ENCODE data around the gene IDE. TPM values are rescaled to one million over a fixed set of nuclear protein-coding genes. Genes with fewer than 3 reads are reported as not detected.
"Not testable (repeated sequence)": the region's sequence is repeated elsewhere in the genome, so short reads cannot be mapped to it uniquely, and the experiment has no call there.

The IDE gene
- total and polyA plus RNA-seq, 2 donors (not counting 1 experiment from before 2014, with no cell fraction given), result 7.7 to 40.9 TPM

- intact Hi-C loops (cut with micrococcal nuclease), result no loop called here
- no peaks in the 10 kb centered on the region for H3K4me1 ChIP-seq (ENCODE audit: control insufficient read depth in 2 of 2, insufficient read depth in 2 of 2, low read length in 2 of 2)
- no peaks in the 10 kb centered on the region for H3K9me3 Mint-ChIP-seq (ENCODE audit: insufficient read depth)
- H3K27ac ChIP-seq (ENCODE audit: low read length in 2 of 2), result no peak overlapping the region
- DNase-seq, result no peak
- H4K20me1 ChIP-seq (ENCODE audit: control insufficient read depth, insufficient read depth, low read length, poor library complexity, severe bottlenecking), result no peaks in the 10 kb centered on the region
- CTCF ChIA-PET, result interaction anchor here (1.5 kb wide), 1 partner anchor 451 kb away, joined by 3 read pairs; no protein-coding TSS in a partner anchor
- H2AFZ ChIP-seq (ENCODE audit: insufficient read depth, low read depth, low read length, poor library complexity, severe bottlenecking), result no peak overlapping the region
- no peak overlapping the region for H3K9ac ChIP-seq (ENCODE audit: low read length)
- TF ChIP-seq, protein P1, sequence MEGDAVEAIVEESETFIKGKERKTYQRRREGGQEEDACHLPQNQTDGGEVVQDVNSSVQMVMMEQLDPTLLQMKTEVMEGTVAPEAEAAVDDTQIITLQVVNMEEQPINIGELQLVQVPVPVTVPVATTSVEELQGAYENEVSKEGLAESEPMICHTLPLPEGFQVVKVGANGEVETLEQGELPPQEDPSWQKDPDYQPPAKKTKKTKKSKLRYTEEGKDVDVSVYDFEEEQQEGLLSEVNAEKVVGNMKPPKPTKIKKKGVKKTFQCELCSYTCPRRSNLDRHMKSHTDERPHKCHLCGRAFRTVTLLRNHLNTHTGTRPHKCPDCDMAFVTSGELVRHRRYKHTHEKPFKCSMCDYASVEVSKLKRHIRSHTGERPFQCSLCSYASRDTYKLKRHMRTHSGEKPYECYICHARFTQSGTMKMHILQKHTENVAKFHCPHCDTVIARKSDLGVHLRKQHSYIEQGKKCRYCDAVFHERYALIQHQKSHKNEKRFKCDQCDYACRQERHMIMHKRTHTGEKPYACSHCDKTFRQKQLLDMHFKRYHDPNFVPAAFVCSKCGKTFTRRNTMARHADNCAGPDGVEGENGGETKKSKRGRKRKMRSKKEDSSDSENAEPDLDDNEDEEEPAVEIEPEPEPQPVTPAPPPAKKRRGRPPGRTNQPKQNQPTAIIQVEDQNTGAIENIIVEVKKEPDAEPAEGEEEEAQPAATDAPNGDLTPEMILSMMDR (IDR thresholded peaks at IDR 0.05), result no peak
- no peak for TF ChIP-seq EZH2 (IDR thresholded peaks at IDR 0.05; ENCODE audit: borderline replicate concordance, insufficient read depth, low read depth, low read length, poor library complexity, severe bottlenecking)
- no peaks in the 10 kb centered on the region for H3K4me1 Mint-ChIP-seq
- H3K79me2 ChIP-seq (ENCODE audit: control insufficient read depth, insufficient read depth, low read length), result no peaks in the 10 kb centered on the region
- no CpG with 5 or more reads among the region's 5 CpGs for WGBS (ENCODE audit: insufficient coverage)
- no peaks in the 10 kb centered on the region for H3K27me3 ChIP-seq (replicated peaks in 1 of 4; ENCODE audit: control extremely low read depth in 1 of 4, control insufficient read depth in 3 of 4, insufficient read depth in 4 of 4, low read length in 3 of 4)
- POLR2A ChIA-PET, result no interaction called here
- no peaks in the 10 kb centered on the region for H3K27me3 Mint-ChIP-seq
- H3K4me3 ChIP-seq (ENCODE audit: control extremely low read depth in 1 of 5, extremely low read depth in 1 of 5, insufficient read depth in 1 of 5, low read depth in 2 of 5, low read length in 4 of 5), result no peak overlapping the region
- H3K9me3 ChIP-seq (ENCODE audit: control extremely low read depth in 1 of 3, control insufficient read depth in 2 of 3, insufficient read depth in 1 of 3, low read length in 2 of 3), result no peaks in the 10 kb centered on the region
- H3K4me2 ChIP-seq (replicated peaks; ENCODE audit: low read depth, low read length, poor library complexity, severe bottlenecking), result no peak overlapping the region
- no peak for ATAC-seq (ENCODE audit: low read depth)
- peaks cover 20 to 47% of the 10 kb centered on the region in 2 experiments for H3K36me3 ChIP-seq (replicated peaks in 1 of 2; ENCODE audit: control extremely low read depth in 1 of 2, control insufficient read depth in 1 of 2, extremely low read depth in 1 of 2, insufficient read depth in 2 of 2, low read length in 1 of 2)
- no peak overlapping the region for H3K27ac Mint-ChIP-seq
- no peak overlapping the region for H3K4me3 Mint-ChIP-seq
Observed at GRCh38 chr10:92463582-92463981, 110.3 kb downstream of the IDE start.

GRCh38 chr10:92454955-92455354 is 118.9 kb downstream of the IDE start:
- H3K4me3 ChIP-seq (ENCODE audit: control extremely low read depth in 1 of 5, extremely low read depth in 1 of 5, insufficient read depth in 1 of 5, low read depth in 2 of 5, low read length in 4 of 5); H3K4me3 Mint-ChIP-seq; H3K27me3 ChIP-seq (replicated peaks in 1 of 4; ENCODE audit: control extremely low read depth in 1 of 4, control insufficient read depth in 3 of 4, insufficient read depth in 4 of 4, low read length in 3 of 4); H3K4me2 ChIP-seq (replicated peaks; ENCODE audit: low read depth, low read length, poor library complexity, severe bottlenecking); H3K4me1 ChIP-seq (ENCODE audit: control insufficient read depth in 2 of 2, insufficient read depth in 2 of 2, low read length in 2 of 2); ATAC-seq (ENCODE audit: low read depth); H4K20me1 ChIP-seq (ENCODE audit: control insufficient read depth, insufficient read depth, low read length, poor library complexity, severe bottlenecking); H3K79me2 ChIP-seq (ENCODE audit: control insufficient read depth, insufficient read depth, low read length); H3K9me3 Mint-ChIP-seq (ENCODE audit: insufficient read depth); H3K27me3 Mint-ChIP-seq; H3K27ac ChIP-seq (ENCODE audit: low read length in 2 of 2); H2AFZ ChIP-seq (ENCODE audit: insufficient read depth, low read depth, low read length, poor library complexity, severe bottlenecking); intact Hi-C loops (cut with micrococcal nuclease); H3K9ac ChIP-seq (ENCODE audit: low read length); DNase-seq; H3K27ac Mint-ChIP-seq; H3K9me3 ChIP-seq (ENCODE audit: control extremely low read depth in 1 of 3, control insufficient read depth in 2 of 3, insufficient read depth in 1 of 3, low read length in 2 of 3); CTCF ChIA-PET; H3K4me1 Mint-ChIP-seq; POLR2A ChIA-PET: not testable (repeated sequence)
- WGBS (ENCODE audit: insufficient coverage), result 97% methylated on average over 4 of the region's 6 CpGs
- peaks cover 7 to 23% of the 10 kb centered on the region in 2 experiments for H3K36me3 ChIP-seq (replicated peaks in 1 of 2; ENCODE audit: control extremely low read depth in 1 of 2, control insufficient read depth in 1 of 2, extremely low read depth in 1 of 2, insufficient read depth in 2 of 2, low read length in 1 of 2)
